GM13977 (cell line): Measurements from ENCODE around the gene ZMAT2.
A peak's percentile ranks its signal among the peaks of the same experiment; 100 is the strongest.
"Not testable (repeated sequence)": the region's sequence is repeated elsewhere in the genome, so short reads cannot be mapped to it uniquely, and the experiment has no call there.

Source experiments
- DNase-seq: peaks from one replicate; pipeline ENCODE4 v3.0.0; 2012; ENCODE audit warnings: low spot score
- CTCF ChIP-seq: IDR thresholded peaks from 2 replicates; pipeline ENCODE4 v1.5.1; 2012; ENCODE audit warnings: mild to moderate bottlenecking, control low read depth; ENCODE audit not compliant: insufficient read depth; ENCODE audit errors: extremely low read depth, missing control alignments
- in situ Hi-C: fragments of 300-500 bp; cut with MboI; formaldehyde crosslinking; loops from one replicate; pipeline ENCODE4 v1.12.0; 2022; ENCODE audit warnings: low sequenced_read_pairs, low pct_unique_long_range_greater_than_20kb, mixed read lengths, inconsistent platforms; ENCODE audit not compliant: unreplicated experiment

Gene ZMAT2

GRCh38 chr5:140710899-140711552 lies 10.8 kb downstream of the ZMAT2 start:
- in situ Hi-C loops, result no loop called here
- DNase-seq, result peak; percentile 82
- TF ChIP-seq CTCF, result no peak

- DNase-seq, result no peak
- TF ChIP-seq CTCF, result no peak
- in situ Hi-C loops, result no loop called here
These were observed 11.5 kb downstream of the ZMAT2 start for GRCh38 chr5:140711794-140712193.

- no peak for DNase-seq
- no peak for TF ChIP-seq CTCF
- in situ Hi-C loops, result no loop called here
These were observed 13.4 kb downstream of the ZMAT2 start for GRCh38 chr5:140713562-140714094.

- in situ Hi-C loops, DNase-seq: not testable (repeated sequence)
These were observed 16.0 kb downstream of the ZMAT2 start for GRCh38 chr5:140716238-140716637.

- no peak for DNase-seq
- in situ Hi-C loops, result no loop called here
- no peak for TF ChIP-seq CTCF
These were observed 18.0 kb downstream of the ZMAT2 start for GRCh38 chr5:140718266-140718592.

GRCh38 chr5:140720738-140721137 lies 20.5 kb downstream of the ZMAT2 start:
- in situ Hi-C loops, result loop anchor here (10.0 kb wide), 1 partner anchor 356 kb away; the partner anchor contains the start of gene SLC4A9
- DNase-seq, result not testable (repeated sequence)

GRCh38 chr5:140721395-140721794 lies 21.1 kb downstream of the ZMAT2 start:
- in situ Hi-C loops, result loop anchor here (10.0 kb wide), 1 partner anchor 357 kb away; the partner anchor contains the start of gene SLC4A9
- DNase-seq, result not testable (repeated sequence)

- in situ Hi-C loops, result loop anchor here (10.0 kb wide), 1 partner anchor 361 kb away; the partner anchor contains the start of gene SLC4A9
- peak; percentile 58 for DNase-seq
- no peak for TF ChIP-seq CTCF
These were observed 25.7 kb downstream of the ZMAT2 start for GRCh38 chr5:140725799-140726471.
